Suprapubic skin (tissue), 4 donors: ENCODE data around the gene LOC101059915.

Experiments used
- DNase-seq, 2 donors: peaks; one replicate each; pipeline ENCODE4 v3.0.0-alpha.2; 2019; ENCODE audit warnings: low spot score in 2 of 2
- H3K27ac ChIP-seq: fragments of 200-600 bp; sonication (generic); one replicate; pipeline ENCODE4 v1.5.1; 2019
- H3K27me3 ChIP-seq: fragments of 200-600 bp; sonication (generic); one replicate; pipeline ENCODE4 v1.5.1; 2019
- H3K36me3 ChIP-seq: fragments of 200-600 bp; sonication (generic); one replicate; pipeline ENCODE4 v1.5.1; 2019
- H3K4me1 ChIP-seq: fragments of 200-600 bp; sonication (generic); one replicate; pipeline ENCODE4 v1.5.1; 2019
- H3K4me3 ChIP-seq: fragments of 200-600 bp; sonication (generic); one replicate; pipeline ENCODE4 v1.5.1; 2019; ENCODE audit warnings: mild to moderate bottlenecking
- H3K9me3 ChIP-seq: fragments of 200-600 bp; sonication (generic); one replicate; pipeline ENCODE4 v1.5.1; 2019
- CTCF ChIP-seq, 2 donors: fragments of 200-600 bp in 1 of 2; fragments of 450-650 bp in 1 of 2; sonication (generic) in 1 of 2; IDR thresholded peaks; one replicate each; pipeline ENCODE4 v1.5.1; 2016 to 2019; ENCODE audit warnings: antibody characterized with exemption in 2 of 2, mild to moderate bottlenecking in 1 of 2, moderate library complexity in 1 of 2
- EP300 ChIP-seq: sonication (generic); formaldehyde crosslinking; IDR thresholded peaks from one replicate; pipeline ENCODE4 v1.6.1; 2017; ENCODE audit warnings: antibody characterized with exemption
- POLR2A ChIP-seq, 2 donors: fragments of 450-650 bp; IDR thresholded peaks; one replicate each; pipeline ENCODE4 v1.6.1; 2017; ENCODE audit warnings: antibody characterized with exemption in 2 of 2, mild to moderate bottlenecking in 2 of 2, moderate library complexity in 2 of 2
- POLR2AphosphoS5 ChIP-seq, 3 donors: sonication (generic); formaldehyde crosslinking; IDR thresholded peaks; one replicate each; pipeline ENCODE4 v1.6.1; 2017; ENCODE audit warnings: antibody characterized with exemption in 3 of 3
- WGBS: methylation state at CpG from one replicate; pipeline ENCODE4 v1.1.5; 2018; 5-methylcytosine and 5-hydroxymethylcytosine counted together

The LOC101059915 gene

GRCh38 chrX:71621603-71622002, 45.7 kb upstream of the LOC101059915 start:
- no peaks in the 10 kb centered on the region for H3K27me3 ChIP-seq
- DNase-seq: no peak
- no peaks in the 10 kb centered on the region for H3K9me3 ChIP-seq
- H3K4me1 ChIP-seq: peaks cover 13% of the 10 kb centered on the region
- TF ChIP-seq POLR2A (IDR thresholded peaks at IDR 0.05) (no peak), POLR2AphosphoS5 (IDR thresholded peaks at IDR 0.05) (no peak), EP300 (no peak), CTCF (IDR thresholded peaks at IDR 0.05) (no peak)
- WGBS: 49% methylated on average over 6 of the region's 6 CpGs
- H3K27ac ChIP-seq: no peak overlapping the region
- H3K4me3 ChIP-seq: no peak overlapping the region
- no peaks in the 10 kb centered on the region for H3K36me3 ChIP-seq

- Histone ChIP-seq H3K4me1 (peaks cover 13% of the 10 kb centered on the region), H3K9me3 (no peaks in the 10 kb centered on the region), H3K27me3 (no peaks in the 10 kb centered on the region), H3K36me3 (no peaks in the 10 kb centered on the region), H3K27ac (no peak overlapping the region), H3K4me3 (no peak overlapping the region)
- no peak for TF ChIP-seq CTCF (IDR thresholded peaks at IDR 0.05)
- no peak for TF ChIP-seq EP300
- no peak for TF ChIP-seq POLR2AphosphoS5 (IDR thresholded peaks at IDR 0.05)
- TF ChIP-seq POLR2A (IDR thresholded peaks at IDR 0.05): no peak
- WGBS: 74% methylated on average over 9 of the region's 9 CpGs
- no peak for DNase-seq
Observed at GRCh38 chrX:71622032-71622575, 45.2 kb upstream of the LOC101059915 start.

GRCh38 chrX:71622576-71623450, 44.5 kb upstream of the LOC101059915 start:
- TF ChIP-seq POLR2AphosphoS5 (IDR thresholded peaks at IDR 0.05) (no peak), CTCF (IDR thresholded peaks at IDR 0.05) (peak in 1 of 2 donors; percentile 13)
- 49% methylated on average over 12 of the region's 13 CpGs for WGBS
- H3K36me3 ChIP-seq: no peaks in the 10 kb centered on the region
- H3K4me3 ChIP-seq: no peak overlapping the region
- no peaks in the 10 kb centered on the region for H3K9me3 ChIP-seq
- no peaks in the 10 kb centered on the region for H3K27me3 ChIP-seq
- DNase-seq: peak; percentile 78 to 81
- no peak overlapping the region for H3K27ac ChIP-seq
- peaks cover 13% of the 10 kb centered on the region for H3K4me1 ChIP-seq

GRCh38 chrX:71623714-71624113, 43.6 kb upstream of the LOC101059915 start:
- Histone ChIP-seq H3K4me1 (peaks cover 13% of the 10 kb centered on the region), H3K4me3 (no peak overlapping the region), H3K27me3 (no peaks in the 10 kb centered on the region), H3K9me3 (no peaks in the 10 kb centered on the region), H3K27ac (no peak overlapping the region), H3K36me3 (no peaks in the 10 kb centered on the region)
- TF ChIP-seq CTCF (IDR thresholded peaks at IDR 0.05): no peak
- no peak for TF ChIP-seq EP300
- TF ChIP-seq POLR2A (IDR thresholded peaks at IDR 0.05): no peak
- no peak for TF ChIP-seq POLR2AphosphoS5 (IDR thresholded peaks at IDR 0.05)
- WGBS: 79% methylated on average over 3 of the region's 3 CpGs
- peak in 1 of 2 donors; percentile 11 for DNase-seq

GRCh38 chrX:71625471-71625870, 41.9 kb upstream of the LOC101059915 start:
- DNase-seq: no peak
- 88% methylated on average over 5 of the region's 5 CpGs for WGBS
- TF ChIP-seq POLR2A (IDR thresholded peaks at IDR 0.05) (no peak), EP300 (no peak), CTCF (IDR thresholded peaks at IDR 0.05) (no peak), POLR2AphosphoS5 (IDR thresholded peaks at IDR 0.05) (no peak)

More at GRCh38 chrX:71625471-71625870, 41.9 kb upstream of the LOC101059915 start:
- no peaks in the 10 kb centered on the region for H3K27me3 ChIP-seq
- no peak overlapping the region for H3K4me3 ChIP-seq
- H3K36me3 ChIP-seq: no peaks in the 10 kb centered on the region
- peaks cover 13% of the 10 kb centered on the region for H3K4me1 ChIP-seq
- H3K27ac ChIP-seq: no peak overlapping the region
- H3K9me3 ChIP-seq: no peaks in the 10 kb centered on the region
